ENCODE results near the gene KDM3B. TPM values are rescaled to one million over a fixed set of nuclear protein-coding genes. Genes with fewer than 3 reads are reported as not detected.
"Not testable (repeated sequence)": the region's sequence is repeated elsewhere in the genome, so short reads cannot be mapped to it uniquely, and the experiment has no call there.

KDM3B gene
- total RNA-seq, 4 donors from 2014 or later: 55.3 to 85.2 (median 68.1) TPM

DNA sequence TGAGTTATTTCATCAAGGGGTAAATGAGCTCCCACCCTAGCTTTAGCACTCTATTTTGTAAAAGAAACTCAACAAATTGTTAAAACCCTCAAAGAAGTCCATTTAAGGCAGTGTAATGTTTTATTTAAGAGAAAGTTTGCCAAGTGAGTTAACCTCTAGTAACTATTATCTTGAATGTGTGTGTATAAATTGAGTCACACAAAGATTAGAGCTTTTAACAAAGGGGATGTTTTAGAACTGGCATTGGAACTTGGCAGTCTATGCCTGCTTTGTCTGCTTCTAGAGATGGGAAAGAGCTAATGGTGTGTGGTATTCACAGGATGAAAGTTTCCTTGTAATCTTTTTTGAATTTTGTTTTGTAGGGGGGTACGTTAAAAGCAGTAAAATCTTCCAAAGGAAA lies 33.2 kb downstream of the KDM3B start:
- DNase-seq: no peak
- peaks cover 0 to 87% (median 0%) of the 10 kb centered on the region in 3 donors for H3K36me3 ChIP-seq
- no peaks in the 10 kb centered on the region for H3K27me3 ChIP-seq
- no peak overlapping the region for H3K27ac ChIP-seq
- no peaks in the 10 kb centered on the region for H3K9me3 ChIP-seq
- H3K4me1 ChIP-seq: no peaks in the 10 kb centered on the region
- TF ChIP-seq, protein P1, sequence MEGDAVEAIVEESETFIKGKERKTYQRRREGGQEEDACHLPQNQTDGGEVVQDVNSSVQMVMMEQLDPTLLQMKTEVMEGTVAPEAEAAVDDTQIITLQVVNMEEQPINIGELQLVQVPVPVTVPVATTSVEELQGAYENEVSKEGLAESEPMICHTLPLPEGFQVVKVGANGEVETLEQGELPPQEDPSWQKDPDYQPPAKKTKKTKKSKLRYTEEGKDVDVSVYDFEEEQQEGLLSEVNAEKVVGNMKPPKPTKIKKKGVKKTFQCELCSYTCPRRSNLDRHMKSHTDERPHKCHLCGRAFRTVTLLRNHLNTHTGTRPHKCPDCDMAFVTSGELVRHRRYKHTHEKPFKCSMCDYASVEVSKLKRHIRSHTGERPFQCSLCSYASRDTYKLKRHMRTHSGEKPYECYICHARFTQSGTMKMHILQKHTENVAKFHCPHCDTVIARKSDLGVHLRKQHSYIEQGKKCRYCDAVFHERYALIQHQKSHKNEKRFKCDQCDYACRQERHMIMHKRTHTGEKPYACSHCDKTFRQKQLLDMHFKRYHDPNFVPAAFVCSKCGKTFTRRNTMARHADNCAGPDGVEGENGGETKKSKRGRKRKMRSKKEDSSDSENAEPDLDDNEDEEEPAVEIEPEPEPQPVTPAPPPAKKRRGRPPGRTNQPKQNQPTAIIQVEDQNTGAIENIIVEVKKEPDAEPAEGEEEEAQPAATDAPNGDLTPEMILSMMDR (IDR thresholded peaks at IDR 0.05): no peak
- no peak for TF ChIP-seq POLR2A (IDR thresholded peaks at IDR 0.05)
- H3K4me3 ChIP-seq: no peak overlapping the region

DNA sequence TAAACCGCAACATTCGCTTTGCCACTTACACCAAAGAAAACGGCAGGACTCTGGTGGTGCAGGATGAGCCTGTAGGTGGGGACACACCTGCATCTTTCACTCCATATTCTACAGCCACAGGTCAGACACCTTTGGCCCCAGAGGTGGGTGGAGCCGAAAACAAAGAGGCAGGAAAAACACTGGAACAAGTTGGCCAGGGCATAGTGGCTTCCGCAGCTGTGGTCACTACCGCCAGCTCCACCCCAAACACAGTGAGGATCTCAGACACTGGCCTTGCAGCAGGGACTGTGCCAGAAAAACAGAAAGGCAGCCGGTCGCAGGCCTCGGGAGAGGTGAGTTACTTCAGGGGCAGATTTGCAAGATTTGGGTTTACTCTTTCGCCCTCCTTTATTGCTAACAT lies 33.8 kb downstream of the KDM3B start:
- no peaks in the 10 kb centered on the region for H3K27me3 ChIP-seq
- TF ChIP-seq, protein P1 (IDR thresholded peaks at IDR 0.05): no peak
- no peak for TF ChIP-seq POLR2A (IDR thresholded peaks at IDR 0.05)
- no peak for DNase-seq
- no peak overlapping the region for H3K27ac ChIP-seq
- peaks cover 0 to 87% (median 0%) of the 10 kb centered on the region in 3 donors for H3K36me3 ChIP-seq
- no peak overlapping the region for H3K4me3 ChIP-seq
- H3K9me3 ChIP-seq: no peaks in the 10 kb centered on the region
- H3K4me1 ChIP-seq: no peaks in the 10 kb centered on the region

DNA sequence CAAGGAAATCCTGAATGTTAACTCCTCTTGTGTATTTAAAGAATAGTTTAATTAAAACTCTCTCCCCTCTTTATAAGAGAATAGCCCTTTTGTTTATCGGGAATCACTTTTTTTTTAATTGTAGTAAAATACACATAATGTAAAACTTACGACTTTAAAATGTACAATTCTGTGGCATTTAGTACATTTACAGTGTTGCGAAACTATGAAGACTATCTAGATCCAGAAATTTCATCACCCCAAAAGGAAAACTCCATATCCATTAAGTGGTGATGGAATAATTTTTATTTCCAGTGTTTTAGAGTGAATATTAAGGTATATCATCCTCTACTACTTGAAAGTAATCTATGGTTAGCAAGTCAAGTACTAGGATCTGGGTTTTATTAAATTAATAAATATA lies 36.8 kb downstream of the KDM3B start:
- Histone ChIP-seq H3K36me3 (peaks cover 0 to 87% (median 0%) of the 10 kb centered on the region in 3 donors), H3K4me1 (no peaks in the 10 kb centered on the region), H3K9me3 (no peaks in the 10 kb centered on the region), H3K27ac (no peak overlapping the region), H3K4me3 (no peak overlapping the region), H3K27me3 (no peaks in the 10 kb centered on the region)
- no peak for TF ChIP-seq POLR2A (IDR thresholded peaks at IDR 0.05)
- TF ChIP-seq, protein P1 (IDR thresholded peaks at IDR 0.05): no peak
- no peak for DNase-seq

DNA sequence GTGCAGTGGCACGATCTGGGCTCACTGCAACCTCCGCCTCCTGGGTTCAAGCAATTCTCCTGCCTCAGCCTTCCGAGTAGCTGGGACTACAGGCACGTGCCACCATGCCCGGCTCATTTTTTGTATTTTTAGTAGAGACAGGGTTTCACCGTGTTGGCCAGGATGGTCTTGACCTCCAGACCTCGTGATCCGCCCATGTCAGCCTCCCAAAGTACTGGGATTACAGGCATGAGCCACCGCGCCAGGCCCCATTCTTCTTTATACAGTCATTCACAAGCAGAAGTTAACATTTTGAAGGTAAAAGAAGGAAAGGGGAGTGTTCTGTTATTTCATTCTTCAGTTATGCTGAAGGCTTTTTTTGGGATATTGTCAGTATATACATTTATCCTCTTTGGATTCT lies 37.4 kb downstream of the KDM3B start:
- H3K4me1 ChIP-seq, H3K27me3 ChIP-seq, DNase-seq, H3K27ac ChIP-seq, H3K9me3 ChIP-seq, H3K4me3 ChIP-seq: not testable (repeated sequence)
- H3K36me3 ChIP-seq: peaks cover 0 to 87% (median 0%) of the 10 kb centered on the region in 3 donors

DNA sequence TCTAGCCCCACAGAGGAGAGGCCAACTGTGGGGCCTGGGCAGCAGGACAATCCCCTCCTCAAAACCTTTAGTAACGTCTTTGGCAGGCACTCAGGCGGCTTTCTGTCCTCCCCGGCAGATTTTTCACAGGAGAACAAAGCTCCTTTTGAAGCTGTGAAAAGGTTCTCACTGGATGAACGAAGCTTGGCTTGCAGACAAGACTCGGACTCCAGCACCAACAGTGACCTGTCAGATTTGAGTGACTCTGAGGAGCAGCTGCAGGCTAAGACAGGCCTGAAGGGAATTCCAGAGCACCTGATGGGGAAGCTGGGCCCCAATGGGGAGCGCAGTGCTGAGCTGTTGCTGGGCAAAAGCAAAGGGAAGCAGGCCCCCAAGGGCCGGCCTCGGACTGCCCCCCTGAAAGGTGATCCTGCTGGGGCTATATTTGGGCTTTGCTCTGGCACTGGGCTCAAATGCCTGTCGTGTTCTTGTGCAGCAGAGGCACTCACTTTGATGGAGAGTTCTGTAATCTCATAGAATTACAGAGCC lies 39.4 kb downstream of the KDM3B start:
- no peak overlapping the region for H3K27ac ChIP-seq
- H3K27me3 ChIP-seq: no peaks in the 10 kb centered on the region
- peaks cover 0 to 87% (median 0%) of the 10 kb centered on the region in 3 donors for H3K36me3 ChIP-seq

DNA sequence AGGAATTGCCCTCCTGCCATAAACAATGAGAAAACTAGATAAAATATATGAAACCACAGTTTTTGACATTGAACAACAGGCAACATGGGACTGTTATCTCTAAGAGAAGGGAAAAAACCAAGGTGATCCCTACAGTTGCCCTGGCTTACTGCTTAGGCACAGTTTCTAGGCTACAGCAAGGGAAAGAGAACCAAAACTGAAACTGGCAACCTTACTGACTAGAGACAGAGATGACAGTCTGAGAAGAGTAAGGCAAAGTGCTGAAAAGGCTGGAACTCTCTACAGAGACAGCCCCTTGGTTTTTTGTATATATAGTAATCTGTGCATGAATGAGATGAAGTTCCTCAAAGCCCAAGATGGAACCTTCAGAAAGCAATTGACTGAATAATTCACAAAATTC lies 50.2 kb downstream of the KDM3B start:
- Histone ChIP-seq H3K36me3 (peaks cover 0 to 84% (median 4%) of the 10 kb centered on the region in 3 donors), H3K4me3 (no peak overlapping the region), H3K27me3 (no peaks in the 10 kb centered on the region), H3K4me1 (no peaks in the 10 kb centered on the region), H3K9me3 (no peaks in the 10 kb centered on the region), H3K27ac (no peak overlapping the region)
- DNase-seq: no peak
- TF ChIP-seq, protein P1 (IDR thresholded peaks at IDR 0.05): no peak
- TF ChIP-seq POLR2A (IDR thresholded peaks at IDR 0.05): no peak

More for the DNA sequence above, 39.4 kb downstream of the KDM3B start:
- DNase-seq: no peak
- no peaks in the 10 kb centered on the region for H3K9me3 ChIP-seq
- TF ChIP-seq POLR2A (IDR thresholded peaks at IDR 0.05): no peak
- TF ChIP-seq, protein P1 (IDR thresholded peaks at IDR 0.05): no peak
- H3K4me3 ChIP-seq: no peak overlapping the region
- H3K4me1 ChIP-seq: no peaks in the 10 kb centered on the region
